ACHN (cell line): ENCODE results near the gene TXNDC11.
A peak's percentile ranks its signal among the peaks of the same experiment; 100 is the strongest.

Experiments
- DNase-seq: peaks from one replicate; pipeline ENCODE4 v3.0.0-alpha.2; 2015
- in situ Hi-C: cut with HindIII; loops from 2 replicates; pipeline ENCODE4 v1.10.0; 2017; ENCODE audit warnings: low sequenced_read_pairs, low pct_ligation_motif_present, low pct_unique_long_range_greater_than_20kb

The TXNDC11 gene

GRCh38 chr16:11671271-11671670, 71.4 kb downstream of the TXNDC11 start:
- in situ Hi-C loops = no loop called here

GRCh38 chr16:11670171-11671131, 72.2 kb downstream of the TXNDC11 start:
- in situ Hi-C loops = no loop called here
- DNase-seq = no peak

More at GRCh38 chr16:11671271-11671670, 71.4 kb downstream of the TXNDC11 start:
- DNase-seq = no peak

- in situ Hi-C loops = no loop called here
- DNase-seq = no peak
These were observed 73.1 kb downstream of the TXNDC11 start for GRCh38 chr16:11669380-11670146.

GRCh38 chr16:11668623-11669379, 73.9 kb downstream of the TXNDC11 start:
- in situ Hi-C loops = no loop called here

GRCh38 chr16:11667824-11668622, 74.6 kb downstream of the TXNDC11 start, which contains the start of gene SNN:
Gene SNN, plus strand, starts transcription at chr16:11668455. Its CDS starts 7,605 bp downstream, at chr16:11676060.
- in situ Hi-C loops = no loop called here
- DNase-seq = peak; percentile 91

More at GRCh38 chr16:11668623-11669379, 73.9 kb downstream of the TXNDC11 start:
- DNase-seq = no peak

- in situ Hi-C loops = no loop called here
- no peak for DNase-seq
These were observed 75.3 kb downstream of the TXNDC11 start for GRCh38 chr16:11667221-11667823.

GRCh38 chr16:11666103-11667055, 76.3 kb downstream of the TXNDC11 start:
- DNase-seq = no peak
- in situ Hi-C loops = no loop called here

- in situ Hi-C loops = no loop called here
- no peak for DNase-seq
These were observed 77.6 kb downstream of the TXNDC11 start for GRCh38 chr16:11665071-11665491.

GRCh38 chr16:11662582-11662981, 80.1 kb downstream of the TXNDC11 start:
- no peak for DNase-seq
- in situ Hi-C loops = no loop called here

- in situ Hi-C loops = no loop called here
- no peak for DNase-seq
These were observed 82.1 kb downstream of the TXNDC11 start for GRCh38 chr16:11660565-11660964.

- in situ Hi-C loops = no loop called here
- no peak for DNase-seq
These were observed 83.6 kb downstream of the TXNDC11 start for GRCh38 chr16:11658896-11659708.

- DNase-seq = no peak
- in situ Hi-C loops = no loop called here
These were observed 85.1 kb downstream of the TXNDC11 start for GRCh38 chr16:11657556-11657955.

- no peak for DNase-seq
- in situ Hi-C loops = no loop called here
These were observed 87.0 kb downstream of the TXNDC11 start for GRCh38 chr16:11655655-11656054.

GRCh38 chr16:11651796-11652195, 90.9 kb downstream of the TXNDC11 start:
- in situ Hi-C loops = no loop called here
- no peak for DNase-seq

GRCh38 chr16:11650641-11651591, 91.7 kb downstream of the TXNDC11 start:
- in situ Hi-C loops = no loop called here
- DNase-seq = no peak
